ENCODE data around the gene SPATS2. TPM values are rescaled to one million over a fixed set of nuclear protein-coding genes. Genes with fewer than 3 reads are reported as not detected.

Gene SPATS2
- total RNA-seq, 1 donor from 2014 or later, result 21.3 TPM

GRCh38 chr12:49562233-49562632 lies 195.0 kb downstream of the SPATS2 start:
- DNase-seq (ENCODE audit: low read depth) (no peak), FAIRE-seq (no peak)
- H3K27me3 ChIP-seq (ENCODE audit: control insufficient read depth, insufficient read depth, low read length), result no peaks in the 10 kb centered on the region
- peaks cover 56% of the 10 kb centered on the region for H3K36me3 ChIP-seq (ENCODE audit: control insufficient read depth, insufficient read depth, low read length)
- no peak overlapping the region for H3K4me3 ChIP-seq (ENCODE audit: low read depth, low read length)
- TF ChIP-seq, protein P1, sequence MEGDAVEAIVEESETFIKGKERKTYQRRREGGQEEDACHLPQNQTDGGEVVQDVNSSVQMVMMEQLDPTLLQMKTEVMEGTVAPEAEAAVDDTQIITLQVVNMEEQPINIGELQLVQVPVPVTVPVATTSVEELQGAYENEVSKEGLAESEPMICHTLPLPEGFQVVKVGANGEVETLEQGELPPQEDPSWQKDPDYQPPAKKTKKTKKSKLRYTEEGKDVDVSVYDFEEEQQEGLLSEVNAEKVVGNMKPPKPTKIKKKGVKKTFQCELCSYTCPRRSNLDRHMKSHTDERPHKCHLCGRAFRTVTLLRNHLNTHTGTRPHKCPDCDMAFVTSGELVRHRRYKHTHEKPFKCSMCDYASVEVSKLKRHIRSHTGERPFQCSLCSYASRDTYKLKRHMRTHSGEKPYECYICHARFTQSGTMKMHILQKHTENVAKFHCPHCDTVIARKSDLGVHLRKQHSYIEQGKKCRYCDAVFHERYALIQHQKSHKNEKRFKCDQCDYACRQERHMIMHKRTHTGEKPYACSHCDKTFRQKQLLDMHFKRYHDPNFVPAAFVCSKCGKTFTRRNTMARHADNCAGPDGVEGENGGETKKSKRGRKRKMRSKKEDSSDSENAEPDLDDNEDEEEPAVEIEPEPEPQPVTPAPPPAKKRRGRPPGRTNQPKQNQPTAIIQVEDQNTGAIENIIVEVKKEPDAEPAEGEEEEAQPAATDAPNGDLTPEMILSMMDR (IDR thresholded peaks at IDR 0.05; ENCODE audit: insufficient read depth, low read length, severe bottlenecking), result no peak

DNA sequence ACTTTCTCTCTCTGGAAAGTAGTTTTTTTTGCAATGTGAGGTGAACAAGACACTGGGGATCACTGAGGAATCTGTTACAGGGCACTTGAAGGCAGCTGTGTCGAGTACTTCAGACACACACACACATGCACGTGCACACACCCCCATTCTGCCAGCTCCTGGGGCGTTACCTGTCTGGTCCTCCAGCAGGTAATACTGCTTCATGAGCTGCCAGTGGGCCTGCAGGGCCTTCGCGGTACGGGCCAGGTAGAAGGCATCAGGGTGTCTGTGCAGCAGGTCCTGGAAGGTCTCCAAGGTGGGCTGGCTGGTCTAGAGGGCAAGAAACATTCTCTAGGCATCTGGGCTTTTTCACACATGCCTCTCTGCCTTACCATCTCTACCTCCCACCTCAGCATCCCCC lies 195.6 kb downstream of the SPATS2 start:
- peaks cover 52% of the 10 kb centered on the region for H3K36me3 ChIP-seq (ENCODE audit: control insufficient read depth, insufficient read depth, low read length)
- DNase-seq (ENCODE audit: low read depth) (no peak), FAIRE-seq (no peak)
- TF ChIP-seq, protein P1 (IDR thresholded peaks at IDR 0.05; ENCODE audit: insufficient read depth, low read length, severe bottlenecking), result no peak
- no peaks in the 10 kb centered on the region for H3K27me3 ChIP-seq (ENCODE audit: control insufficient read depth, insufficient read depth, low read length)
- H3K4me3 ChIP-seq (ENCODE audit: low read depth, low read length), result no peak overlapping the region

DNA sequence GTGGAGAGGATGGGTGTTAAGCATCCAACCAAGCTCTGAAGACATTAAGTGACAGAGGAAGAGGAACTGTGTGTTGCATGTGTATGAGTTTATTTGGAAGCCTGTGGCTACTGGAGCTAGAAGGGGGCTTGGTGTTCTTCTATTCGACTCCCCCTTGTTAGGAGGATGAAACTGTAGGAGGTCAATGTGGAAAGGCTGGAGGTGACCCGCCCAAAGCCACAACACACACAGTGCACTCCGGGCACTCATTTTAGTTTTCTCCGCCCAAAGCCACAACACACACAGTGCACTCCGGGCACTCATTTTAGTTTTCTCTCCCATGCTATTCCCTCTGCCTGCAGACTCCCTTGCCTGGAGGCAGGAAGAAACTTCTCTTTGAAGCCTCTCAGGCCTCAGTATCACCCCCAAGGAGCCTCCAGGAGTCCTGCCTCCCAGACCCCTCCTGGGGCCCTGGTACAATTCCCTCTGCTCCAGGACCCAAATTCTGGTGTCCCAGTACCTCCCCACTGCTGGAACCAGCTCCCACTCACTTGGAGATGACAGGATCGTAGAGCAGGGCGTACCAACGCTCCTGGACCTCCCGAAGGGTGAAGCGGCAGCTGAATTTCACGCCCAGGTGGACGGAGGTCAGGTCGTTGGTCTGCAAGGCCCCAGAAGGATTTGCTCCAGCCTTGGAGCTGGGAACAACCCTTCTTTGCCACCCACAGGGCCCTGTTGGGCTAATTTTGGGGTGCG lies 196.9 kb downstream of the SPATS2 start:
- DNase-seq (ENCODE audit: low read depth) (no peak), FAIRE-seq (no peak)
- TF ChIP-seq, protein P1 (IDR thresholded peaks at IDR 0.05; ENCODE audit: insufficient read depth, low read length, severe bottlenecking), result no peak
- peaks cover 43% of the 10 kb centered on the region for H3K36me3 ChIP-seq (ENCODE audit: control insufficient read depth, insufficient read depth, low read length)
- H3K4me3 ChIP-seq (ENCODE audit: low read depth, low read length), result no peak overlapping the region
- H3K27me3 ChIP-seq (ENCODE audit: control insufficient read depth, insufficient read depth, low read length), result no peaks in the 10 kb centered on the region

GRCh38 chr12:49564686-49565405 lies 197.6 kb downstream of the SPATS2 start:
- Histone ChIP-seq H3K4me3 (ENCODE audit: low read depth, low read length) (no peak overlapping the region), H3K27me3 (ENCODE audit: control insufficient read depth, insufficient read depth, low read length) (no peaks in the 10 kb centered on the region), H3K36me3 (ENCODE audit: control insufficient read depth, insufficient read depth, low read length) (peaks cover 36% of the 10 kb centered on the region)
- no peak for DNase-seq (ENCODE audit: low read depth)
- TF ChIP-seq, protein P1 (IDR thresholded peaks at IDR 0.05; ENCODE audit: insufficient read depth, low read length, severe bottlenecking), result no peak
- FAIRE-seq, result no peak

- FAIRE-seq, result no peak
- DNase-seq (ENCODE audit: low read depth), result no peak
- TF ChIP-seq, protein P1 (IDR thresholded peaks at IDR 0.05; ENCODE audit: insufficient read depth, low read length, severe bottlenecking), result no peak
- no peaks in the 10 kb centered on the region for H3K27me3 ChIP-seq (ENCODE audit: control insufficient read depth, insufficient read depth, low read length)
- peaks cover 29% of the 10 kb centered on the region for H3K36me3 ChIP-seq (ENCODE audit: control insufficient read depth, insufficient read depth, low read length)
- H3K4me3 ChIP-seq (ENCODE audit: low read depth, low read length), result no peak overlapping the region
Measured at GRCh38 chr12:49565406-49566265, 198.4 kb downstream of the SPATS2 start.
